GM12875 (cell line): Measurements from ENCODE around the gene GPR153.

Experiments
- H3K4me3 ChIP-seq: one replicate; pipeline ENCODE4 v1.5.1; 2011; ENCODE audit warnings: low read depth, low read length, control low read depth
- TF ChIP-seq, protein P1 (sequence below): IDR thresholded peaks from 2 replicates; pipeline ENCODE4 v1.5.1; 2011; ENCODE audit warnings: low read depth, mild to moderate bottlenecking, control low read depth, inconsistent platforms, low read length, moderate library complexity, borderline replicate concordance; ENCODE audit not compliant: insufficient read depth

The GPR153 gene

DNA sequence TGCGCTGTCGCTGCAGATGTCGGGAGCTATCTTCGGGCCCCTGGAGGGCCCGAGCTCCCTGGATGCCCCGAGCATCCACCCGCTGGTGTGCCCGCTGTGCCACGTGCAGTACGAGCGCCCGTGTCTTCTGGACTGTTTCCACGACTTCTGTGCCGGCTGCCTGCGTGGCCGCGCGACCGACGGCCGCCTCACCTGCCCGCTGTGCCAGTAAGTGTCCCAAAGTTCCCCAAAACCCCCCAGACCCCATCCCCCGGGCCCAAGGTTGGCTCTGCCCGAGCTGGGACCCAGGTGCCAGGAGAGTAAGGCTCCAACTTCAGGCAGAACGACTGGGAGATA lies 54.4 kb downstream of the GPR153 start:
- TF ChIP-seq, protein P1, sequence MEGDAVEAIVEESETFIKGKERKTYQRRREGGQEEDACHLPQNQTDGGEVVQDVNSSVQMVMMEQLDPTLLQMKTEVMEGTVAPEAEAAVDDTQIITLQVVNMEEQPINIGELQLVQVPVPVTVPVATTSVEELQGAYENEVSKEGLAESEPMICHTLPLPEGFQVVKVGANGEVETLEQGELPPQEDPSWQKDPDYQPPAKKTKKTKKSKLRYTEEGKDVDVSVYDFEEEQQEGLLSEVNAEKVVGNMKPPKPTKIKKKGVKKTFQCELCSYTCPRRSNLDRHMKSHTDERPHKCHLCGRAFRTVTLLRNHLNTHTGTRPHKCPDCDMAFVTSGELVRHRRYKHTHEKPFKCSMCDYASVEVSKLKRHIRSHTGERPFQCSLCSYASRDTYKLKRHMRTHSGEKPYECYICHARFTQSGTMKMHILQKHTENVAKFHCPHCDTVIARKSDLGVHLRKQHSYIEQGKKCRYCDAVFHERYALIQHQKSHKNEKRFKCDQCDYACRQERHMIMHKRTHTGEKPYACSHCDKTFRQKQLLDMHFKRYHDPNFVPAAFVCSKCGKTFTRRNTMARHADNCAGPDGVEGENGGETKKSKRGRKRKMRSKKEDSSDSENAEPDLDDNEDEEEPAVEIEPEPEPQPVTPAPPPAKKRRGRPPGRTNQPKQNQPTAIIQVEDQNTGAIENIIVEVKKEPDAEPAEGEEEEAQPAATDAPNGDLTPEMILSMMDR, result no peak
- peak overlapping the region; percentile 88 for H3K4me3 ChIP-seq

DNA sequence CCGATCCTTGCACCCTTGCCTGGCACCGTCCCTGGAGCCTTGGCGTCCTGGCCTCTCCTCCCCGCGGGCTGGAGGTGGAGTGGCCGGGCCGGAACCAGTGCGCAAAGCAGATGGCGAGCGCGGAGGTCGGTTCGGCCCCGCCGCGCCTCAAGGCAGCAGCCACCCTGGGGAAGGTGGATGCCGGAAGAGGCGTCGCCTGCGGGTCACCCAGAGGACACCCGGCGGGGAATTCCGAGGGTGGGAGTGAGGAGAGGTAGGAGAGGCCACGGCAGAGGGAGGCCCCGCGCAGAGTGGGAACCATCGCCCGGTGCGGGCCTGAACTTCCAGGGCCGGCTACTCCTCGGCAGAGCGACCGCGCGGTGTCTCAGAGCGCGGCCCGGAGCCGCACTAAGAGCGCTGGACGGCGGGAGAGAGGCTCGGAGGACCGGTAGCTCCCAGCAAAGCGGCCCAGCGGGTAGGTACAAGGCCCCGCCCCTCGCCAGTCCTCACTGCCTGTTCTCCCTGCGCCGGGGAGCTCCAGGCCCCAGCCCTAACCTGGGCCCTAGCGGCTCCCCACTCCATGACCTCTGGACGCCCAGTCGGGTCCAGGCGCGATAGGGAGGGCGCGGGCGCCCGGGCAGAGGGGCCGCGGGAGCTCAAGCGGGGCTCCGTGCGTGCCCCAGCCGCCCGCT lies 54.9 kb downstream of the GPR153 start, which contains the start of gene RNF207:
TSS of gene RNF207 (plus strand) at position 271 of the 671 bp plus-strand sequence. CDS start 417 bp downstream, outside the sequence.
- TF ChIP-seq, protein P1, result no peak
- peak within 1 kb of the TSS; percentile 88 for H3K4me3 ChIP-seq

DNA sequence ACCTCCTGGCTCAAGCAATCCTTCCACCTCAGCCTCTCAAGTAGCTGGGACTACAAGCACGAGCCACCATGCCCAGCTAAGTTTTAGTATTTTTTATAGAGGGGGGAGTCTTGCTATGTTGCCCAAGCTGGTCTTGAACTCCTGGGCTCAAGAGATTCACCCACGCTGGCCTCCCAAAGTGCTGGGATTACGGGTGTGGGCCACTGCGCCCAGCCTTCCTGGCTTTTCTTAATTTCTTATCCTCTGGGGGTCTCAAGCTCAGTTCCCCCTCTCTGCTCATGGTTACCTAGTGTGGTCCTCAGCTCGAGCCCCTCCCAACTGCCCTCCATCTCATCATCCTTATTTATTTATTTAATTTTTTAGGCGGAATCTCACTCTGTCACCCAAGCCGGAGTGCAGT lies 58.6 kb downstream of the GPR153 start:
- TF ChIP-seq, protein P1, result no peak
- H3K4me3 ChIP-seq, result no peak overlapping the region

DNA sequence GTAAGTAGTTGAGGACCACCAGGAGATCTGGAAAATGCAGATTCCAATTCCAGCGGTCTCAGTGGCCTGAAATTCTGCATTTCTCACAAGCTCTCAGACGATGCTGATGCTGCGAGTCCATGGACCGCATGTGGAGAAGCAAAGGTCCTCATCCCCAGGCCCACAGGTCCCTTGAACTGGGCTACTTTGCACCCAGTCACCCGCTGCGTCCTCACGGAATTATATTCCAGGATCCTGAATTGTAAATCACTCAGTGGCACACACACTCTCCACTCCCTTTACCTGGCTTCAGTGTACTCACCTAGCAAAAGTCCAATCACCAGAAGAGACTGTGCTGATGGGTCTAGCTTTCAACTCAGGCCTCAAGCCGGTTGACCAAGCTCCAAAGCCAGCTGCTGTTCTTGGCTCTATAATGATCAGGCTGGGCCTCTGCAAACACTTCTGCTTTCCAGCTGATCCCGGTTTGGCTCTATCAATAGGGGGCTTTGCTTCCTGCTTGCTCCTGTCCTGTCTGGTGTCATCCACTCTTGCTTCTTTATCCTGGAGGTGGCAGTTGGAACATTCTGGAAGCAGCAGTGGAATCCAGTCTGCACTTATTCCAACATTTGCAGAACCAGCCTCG lies 60.6 kb downstream of the GPR153 start:
- TF ChIP-seq, protein P1, result no peak
- H3K4me3 ChIP-seq, result peak overlapping the region; percentile 96

DNA sequence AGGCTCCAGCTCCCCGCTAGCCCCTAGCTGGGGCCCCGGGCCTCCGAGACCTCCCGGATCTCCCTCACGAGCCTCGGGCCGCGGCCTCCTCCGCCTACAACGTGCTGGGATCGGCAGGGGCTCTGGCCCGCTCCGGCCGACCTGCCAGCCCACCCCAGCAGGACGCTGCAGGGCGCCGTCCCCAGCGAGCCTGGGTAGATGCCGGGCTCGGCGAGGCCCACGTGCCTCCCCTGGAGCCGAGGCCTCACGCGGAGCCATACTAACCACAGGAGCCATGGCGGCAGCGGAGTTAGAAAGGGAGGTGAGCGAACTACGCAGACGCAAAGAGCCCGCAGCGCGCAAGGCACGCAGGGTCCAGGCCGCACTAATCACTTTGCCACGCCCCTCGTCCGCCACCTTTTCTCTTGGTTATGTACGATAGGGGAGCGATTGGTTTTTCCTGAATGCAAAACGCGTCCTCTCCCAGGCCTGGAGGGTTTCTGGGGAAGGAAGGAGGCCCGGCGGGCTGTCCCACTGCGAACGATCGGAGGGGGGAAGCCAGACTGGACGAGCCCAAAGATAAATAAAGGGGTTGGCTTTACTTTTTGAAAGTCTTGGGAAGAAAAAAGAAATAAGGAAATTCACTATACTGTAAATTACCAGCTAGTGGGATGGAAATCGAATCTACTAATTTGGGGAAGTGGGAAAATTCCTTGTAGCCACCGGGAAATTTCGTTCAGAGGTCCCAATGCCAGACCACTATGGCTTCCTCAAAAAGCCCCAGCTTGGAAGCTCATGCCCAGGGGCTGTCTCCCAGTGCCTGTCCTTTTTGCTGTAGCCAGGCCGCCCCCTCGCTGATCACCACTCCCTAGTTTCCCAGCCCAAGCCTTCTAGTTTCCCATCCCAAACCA lies 61.4 kb downstream of the GPR153 start, which contains the start of gene RPL22:
TSS of gene RPL22 (minus strand) at position 298 of the 890 bp plus-strand sequence. CDS start at position 276, 22 bp downstream.
- H3K4me3 ChIP-seq, result peak within 1 kb of the TSS; percentile 96
- TF ChIP-seq, protein P1, result no peak

DNA sequence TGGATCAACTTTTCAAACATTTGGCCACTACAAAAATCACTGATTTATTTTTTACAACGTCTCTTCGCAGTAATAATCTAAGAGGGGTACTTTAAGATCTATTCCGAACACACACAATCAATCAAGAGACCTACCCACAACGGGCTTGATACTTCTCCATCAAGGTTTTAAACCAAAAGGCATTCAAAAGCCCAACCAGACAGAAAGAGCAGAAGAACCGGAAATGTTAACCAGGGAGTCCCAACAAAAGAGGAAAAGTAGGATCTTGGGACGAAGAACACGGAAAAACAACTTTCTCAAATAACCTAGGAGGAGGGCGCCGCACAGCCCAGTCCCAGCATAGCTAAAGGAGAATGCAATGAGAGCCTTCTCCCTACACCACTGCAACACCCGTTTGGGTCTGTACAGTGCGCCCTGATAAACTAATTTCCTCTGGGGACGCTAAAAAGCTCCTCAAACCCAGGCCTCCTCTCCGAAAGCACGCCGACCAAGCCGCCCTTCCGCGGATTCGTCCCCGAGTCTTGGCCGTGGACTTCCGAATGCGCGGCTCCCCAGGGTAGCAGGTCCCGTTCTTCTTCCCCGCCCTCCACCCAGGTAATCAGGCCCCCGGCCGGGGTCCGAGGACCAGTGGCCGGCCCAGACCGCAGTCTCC lies 62.1 kb downstream of the GPR153 start:
- peak overlapping the region; percentile 96 for H3K4me3 ChIP-seq
- TF ChIP-seq, protein P1, result no peak
